Stomach (tissue), 4 donors: ENCODE results near the gene INTU.
A peak's percentile ranks its signal among the peaks of the same experiment; 100 is the strongest.

ENCODE experiments used
- POLR2A ChIP-seq, 4 donors: fragments of 450-650 bp; IDR thresholded peaks; one replicate each; pipeline ENCODE4 v1.6.1; 2016; ENCODE audit warnings: antibody characterized with exemption in 4 of 4, control low read depth in 2 of 4, mild to moderate bottlenecking in 1 of 4, moderate library complexity in 1 of 4
- POLR2AphosphoS5 ChIP-seq, 3 donors: sonication (generic); formaldehyde crosslinking; IDR thresholded peaks; one replicate each; pipeline ENCODE4 v1.6.1; 2016; ENCODE audit warnings: antibody characterized with exemption in 3 of 3
- TF ChIP-seq, protein P1 (sequence below), 7 experiments: fragments of 450-650 bp in 4 of 7; fragments of 200-600 bp in 3 of 7; sonication (generic) in 3 of 7; IDR thresholded peaks; one replicate each; pipeline ENCODE4 v1.5.1; 2016 to 2019; ENCODE audit warnings: antibody characterized with exemption in 7 of 7, control low read depth in 2 of 7, mild to moderate bottlenecking in 1 of 7

DNA sequence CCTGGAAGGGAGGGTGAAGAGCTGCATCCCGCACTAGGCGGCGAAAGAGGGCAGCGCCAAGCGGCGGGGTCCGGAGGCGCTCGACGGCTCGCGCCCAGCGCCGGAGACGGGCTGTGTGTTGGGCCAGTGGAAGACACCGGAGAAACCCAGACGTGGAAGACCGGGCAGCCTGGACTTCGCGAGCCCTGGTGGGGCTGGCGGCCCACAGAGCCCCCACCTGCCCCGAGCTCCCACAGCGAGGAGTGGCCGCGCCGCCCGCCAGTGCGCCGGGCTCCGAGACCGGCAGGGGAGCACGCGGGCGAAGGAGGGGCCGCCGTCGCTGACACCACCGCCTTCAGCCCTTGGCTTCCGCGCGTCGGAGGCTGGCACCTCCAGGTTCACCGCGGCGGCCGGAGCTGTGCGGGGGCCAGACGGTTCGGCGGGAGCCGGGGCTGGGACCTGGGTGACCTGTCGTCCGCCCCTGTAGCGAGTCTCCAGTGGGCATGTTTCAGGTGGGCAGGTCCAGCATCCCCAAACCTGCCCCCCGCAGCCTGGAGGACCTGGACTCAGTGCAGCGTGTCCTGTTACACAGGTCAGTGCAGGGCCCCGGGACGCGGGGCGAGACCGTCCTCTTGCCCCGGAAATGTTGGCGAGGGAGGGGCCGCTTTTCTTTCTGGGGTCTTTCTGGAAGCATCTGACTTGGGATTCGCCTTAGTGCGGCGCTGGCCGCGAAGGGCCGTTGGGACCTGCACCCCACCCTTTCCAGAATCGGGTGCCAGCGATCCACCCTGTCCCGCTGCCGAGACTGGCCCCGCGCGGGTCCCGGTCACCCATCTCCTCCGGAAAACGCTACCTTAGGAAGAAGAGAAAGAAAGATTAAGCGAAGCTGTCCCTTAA lies 9.6 kb upstream of the INTU start:
- no peak for TF ChIP-seq POLR2A (IDR thresholded peaks at IDR 0.05)
- TF ChIP-seq, protein P1, sequence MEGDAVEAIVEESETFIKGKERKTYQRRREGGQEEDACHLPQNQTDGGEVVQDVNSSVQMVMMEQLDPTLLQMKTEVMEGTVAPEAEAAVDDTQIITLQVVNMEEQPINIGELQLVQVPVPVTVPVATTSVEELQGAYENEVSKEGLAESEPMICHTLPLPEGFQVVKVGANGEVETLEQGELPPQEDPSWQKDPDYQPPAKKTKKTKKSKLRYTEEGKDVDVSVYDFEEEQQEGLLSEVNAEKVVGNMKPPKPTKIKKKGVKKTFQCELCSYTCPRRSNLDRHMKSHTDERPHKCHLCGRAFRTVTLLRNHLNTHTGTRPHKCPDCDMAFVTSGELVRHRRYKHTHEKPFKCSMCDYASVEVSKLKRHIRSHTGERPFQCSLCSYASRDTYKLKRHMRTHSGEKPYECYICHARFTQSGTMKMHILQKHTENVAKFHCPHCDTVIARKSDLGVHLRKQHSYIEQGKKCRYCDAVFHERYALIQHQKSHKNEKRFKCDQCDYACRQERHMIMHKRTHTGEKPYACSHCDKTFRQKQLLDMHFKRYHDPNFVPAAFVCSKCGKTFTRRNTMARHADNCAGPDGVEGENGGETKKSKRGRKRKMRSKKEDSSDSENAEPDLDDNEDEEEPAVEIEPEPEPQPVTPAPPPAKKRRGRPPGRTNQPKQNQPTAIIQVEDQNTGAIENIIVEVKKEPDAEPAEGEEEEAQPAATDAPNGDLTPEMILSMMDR (IDR thresholded peaks at IDR 0.05), result no peak
- peak in 1 of 3 donors; percentile 2 for TF ChIP-seq POLR2AphosphoS5 (IDR thresholded peaks at IDR 0.05)
